Endothelial cell of umbilical vein (primary cell): ENCODE data around the gene TNRC6A. TPM values are rescaled to one million over a fixed set of nuclear protein-coding genes. Genes with fewer than 3 reads are reported as not detected.

Source experiments
- BruUV-seq: library from RNA; stranded (reverse); fragments of 400-500 nt; replicated peaks from 2 replicates; lab custom pipeline; 2021; lab: Mats Ljungman, UMichigan
- CTCF ChIA-PET: fragments of 300-600, 350-600 bp; sonication (Branson Sonifier 250); formaldehyde crosslinking; loops from one replicate; lab custom pipeline; 2021; ENCODE audit warnings: antibody characterized with exemption, inconsistent platforms; lab: Charles Lee
- POLR2A ChIA-PET: fragments of 300-600, 350-600 bp; sonication (Branson Sonifier 250); formaldehyde crosslinking; loops from one replicate; lab custom pipeline; 2021; ENCODE audit warnings: antibody characterized with exemption, inconsistent platforms; lab: Charles Lee
- DNase-seq: peaks from one replicate; pipeline ENCODE4 v3.0.0-alpha.2; 2011; ENCODE audit warnings: low read depth, low spot score
- FAIRE-seq: peaks from 2 replicates; lab custom pipeline; 2011; peaks lifted over from hg19 to GRCh38; lab: Jason Lieb, UNC
- H2AFZ ChIP-seq: 2 replicates; pipeline ENCODE4 v1.6.0; 2012; ENCODE audit warnings: low read depth, low read length, control low read depth, inconsistent platforms
- H3K27ac ChIP-seq: 2 replicates; pipeline ENCODE4 v1.5.1; 2011; ENCODE audit warnings: low read depth, mild to moderate bottlenecking, control low read depth, low read length, moderate library complexity; ENCODE audit not compliant: insufficient read depth
- H3K27me3 ChIP-seq, 2 experiments: 2 replicates each; pipeline versions ENCODE4 v1.6.0 to v1.6.1; 2011; ENCODE audit warnings: low read length in 2 of 2, mixed read lengths in 1 of 2; ENCODE audit not compliant: control insufficient read depth in 2 of 2, insufficient read depth in 2 of 2
- H3K36me3 ChIP-seq, 2 experiments: 2 replicates in 1 of 2; 3 replicates in 1 of 2; pipeline ENCODE4 v1.5.1; 2011; ENCODE audit warnings: low read length in 2 of 2, mild to moderate bottlenecking in 1 of 2, moderate library complexity in 1 of 2; ENCODE audit not compliant: control insufficient read depth in 2 of 2, insufficient read depth in 2 of 2; ENCODE audit errors: extremely low read depth in 1 of 2
- H3K4me1 ChIP-seq: 3 replicates; pipeline ENCODE4 v1.5.1; 2011; ENCODE audit warnings: mild to moderate bottlenecking, low read length; ENCODE audit not compliant: control insufficient read depth, insufficient read depth; ENCODE audit errors: extremely low read depth
- H3K4me2 ChIP-seq: 2 replicates; pipeline ENCODE4 v1.6.1; 2011; ENCODE audit warnings: low read length, control low read depth, mixed read lengths; ENCODE audit not compliant: insufficient read depth
- H3K4me3 ChIP-seq, 3 experiments: fragments of 200-600 bp in 1 of 3; sonication (generic), shearing (Covaris generic) in 1 of 3; replicated peaks in 1 of 3; 2 replicates each; pipeline ENCODE4 v1.5.1; 2011 to 2016; ENCODE audit warnings: control low read depth in 3 of 3, low read length in 3 of 3, mild to moderate bottlenecking in 2 of 3, inconsistent platforms in 1 of 3, low read depth in 1 of 3, moderate library complexity in 1 of 3; ENCODE audit not compliant: insufficient read depth in 1 of 3
- H3K79me2 ChIP-seq: 2 replicates; pipeline ENCODE4 v1.6.0; 2012; ENCODE audit warnings: low read length, inconsistent platforms; ENCODE audit not compliant: control insufficient read depth, insufficient read depth
- H3K9ac ChIP-seq: replicated peaks from 2 replicates; pipeline ENCODE3; 2011; ENCODE audit warnings: low read length, control low read depth; ENCODE audit not compliant: insufficient read depth; ENCODE audit errors: extremely low read depth
- H3K9me1 ChIP-seq: replicated peaks from 3 replicates; pipeline ENCODE4 v1.6.0; 2011; ENCODE audit warnings: mild to moderate bottlenecking, low read length; ENCODE audit not compliant: control insufficient read depth, insufficient read depth; ENCODE audit errors: extremely low read depth
- H3K9me3 ChIP-seq: replicated peaks from 2 replicates; pipeline ENCODE4 v1.5.1; 2012; ENCODE audit warnings: low read length, inconsistent platforms; ENCODE audit not compliant: control insufficient read depth, insufficient read depth
- H4K20me1 ChIP-seq: replicated peaks from 2 replicates; pipeline ENCODE3; 2011; ENCODE audit warnings: mild to moderate bottlenecking, low read length; ENCODE audit not compliant: control insufficient read depth, insufficient read depth; ENCODE audit errors: extremely low read depth
- EZH2 ChIP-seq: IDR thresholded peaks from 2 replicates; pipeline ENCODE4 v1.6.1; 2012; ENCODE audit warnings: borderline replicate concordance, low read depth, mild to moderate bottlenecking, moderate library complexity, low read length, inconsistent platforms; ENCODE audit not compliant: severe bottlenecking
- FOS ChIP-seq: IDR thresholded peaks from 2 replicates; pipeline ENCODE4 v1.6.1; 2011; ENCODE audit warnings: mild to moderate bottlenecking, low read length, moderate library complexity, borderline replicate concordance; ENCODE audit not compliant: insufficient read depth
- GATA2 ChIP-seq: IDR thresholded peaks from 2 replicates; pipeline ENCODE4 v1.7.0; 2011; ENCODE audit warnings: low read depth, mild to moderate bottlenecking, moderate library complexity, mixed read lengths, low read length; ENCODE audit not compliant: insufficient read length, insufficient read depth
- JUN ChIP-seq: IDR thresholded peaks from 2 replicates; pipeline ENCODE4 v1.6.1; 2011; ENCODE audit warnings: borderline replicate concordance, low read depth; ENCODE audit not compliant: insufficient read length, insufficient read depth
- MYC ChIP-seq: IDR thresholded peaks from one replicate; pipeline ENCODE4 v1.6.1; 2011; ENCODE audit warnings: mild to moderate bottlenecking, low read depth, low read length
- POLR2A ChIP-seq: IDR thresholded peaks from 2 replicates; pipeline ENCODE4 v1.6.1; 2012; ENCODE audit warnings: low read depth, mild to moderate bottlenecking, control low read depth, low read length
- POLR2AphosphoS5 ChIP-seq: IDR thresholded peaks from 2 replicates; pipeline ENCODE4 v1.6.1; 2012; ENCODE audit warnings: low read depth, mild to moderate bottlenecking, control low read depth, low read length, moderate library complexity; ENCODE audit not compliant: insufficient read depth
- dilution Hi-C: fragments of 300-500 bp; cut with MboI; formaldehyde crosslinking; loops from one replicate; pipeline ENCODE4 v1.15.0; 2019; ENCODE audit warnings: low sequenced_read_pairs; ENCODE audit not compliant: extremely low pct_ligation_motif_present
- intact Hi-C: fragments of 100-400 bp; cut with micrococcal nuclease; formaldehyde crosslinking; loops from one replicate; pipeline ENCODE4 v1.10.0; 2022
- polyA plus RNA-seq, 4 experiments: library from polyadenylated mRNA; depleted of rRNA in 3 of 4; stranded (reverse) in 3 of 4; unstranded in 1 of 4; fragments of >200 nt; gene quantifications; 2 replicates each; pipeline versions ENCODE4 v1.2.1 to v1.2.3, GENCODE V29; 2011 to 2012; ENCODE audit warnings: missing spikeins in 1 of 4
- total RNA-seq: library from RNA; stranded (reverse); gene quantifications from 2 replicates; pipeline ENCODE4 v1.2.3, GENCODE V29; 2021
- TF ChIP-seq, protein P1 (sequence below), 2 donors: IDR thresholded peaks; 1 replicate in 1 of 2; 2 replicates in 1 of 2; pipeline ENCODE4 v1.5.1; 2011; ENCODE audit warnings: low read length in 2 of 2, mild to moderate bottlenecking in 2 of 2, moderate library complexity in 2 of 2, control low read depth in 1 of 2, inconsistent platforms in 1 of 2, low read depth in 1 of 2; ENCODE audit not compliant: insufficient read depth in 1 of 2; ENCODE audit errors: extremely low read depth in 1 of 2
- TF ChIP-seq, protein P2 (sequence below): IDR thresholded peaks from 2 replicates; pipeline ENCODE4 v1.6.1; 2011; ENCODE audit not compliant: insufficient read depth, insufficient read length

TNRC6A gene
- total and polyA plus RNA-seq, 2 donors (not counting 3 experiments of a cell fraction or from before 2014, with no cell fraction given), result 39.3 to 74.5 TPM

DNA sequence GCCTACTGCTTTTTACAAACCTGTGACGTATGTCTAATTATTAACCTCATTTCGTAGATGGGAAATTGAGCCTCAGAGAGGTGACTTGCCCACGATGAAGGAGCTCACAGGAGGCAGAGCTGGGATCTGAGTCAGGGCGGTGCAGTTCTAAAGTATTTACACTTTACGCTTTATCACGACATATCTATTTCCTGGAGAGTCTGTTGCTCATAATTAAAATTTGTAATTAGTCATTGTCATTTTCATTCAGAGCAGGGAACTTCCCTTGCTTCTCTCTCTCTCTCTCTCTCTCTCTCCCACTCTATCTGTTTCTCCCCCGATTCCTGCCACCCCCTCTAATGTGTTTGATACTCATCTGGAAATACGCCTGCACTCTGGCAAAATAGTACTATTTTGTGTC is 122.2 kb downstream of the TNRC6A start:
- Histone ChIP-seq H3K9me1 (no peaks in the 10 kb centered on the region), H3K36me3 (no peaks in the 10 kb centered on the region), H3K9me3 (no peaks in the 10 kb centered on the region), H3K4me2 (peak overlapping the region; percentile 5), H2AFZ (no peak overlapping the region), H3K4me1 (peaks cover 36% of the 10 kb centered on the region), H3K9ac (no peak overlapping the region), H3K27me3 (no peaks in the 10 kb centered on the region), H3K79me2 (no peaks in the 10 kb centered on the region), H4K20me1 (no peaks in the 10 kb centered on the region), H3K4me3 (no peak overlapping the region), H3K27ac (no peak overlapping the region)
- DNase-seq (peak; percentile 54), FAIRE-seq (peak; percentile 70)
- dilution Hi-C loops, result no loop called here
- POLR2A ChIA-PET, result no interaction called here
- TF ChIP-seq MYC (no peak), POLR2A (no peak), JUN (no peak), EZH2 (no peak), FOS (peak; percentile 34), POLR2AphosphoS5 (no peak), GATA2 (peak; percentile 74)
- TF ChIP-seq, protein P1, sequence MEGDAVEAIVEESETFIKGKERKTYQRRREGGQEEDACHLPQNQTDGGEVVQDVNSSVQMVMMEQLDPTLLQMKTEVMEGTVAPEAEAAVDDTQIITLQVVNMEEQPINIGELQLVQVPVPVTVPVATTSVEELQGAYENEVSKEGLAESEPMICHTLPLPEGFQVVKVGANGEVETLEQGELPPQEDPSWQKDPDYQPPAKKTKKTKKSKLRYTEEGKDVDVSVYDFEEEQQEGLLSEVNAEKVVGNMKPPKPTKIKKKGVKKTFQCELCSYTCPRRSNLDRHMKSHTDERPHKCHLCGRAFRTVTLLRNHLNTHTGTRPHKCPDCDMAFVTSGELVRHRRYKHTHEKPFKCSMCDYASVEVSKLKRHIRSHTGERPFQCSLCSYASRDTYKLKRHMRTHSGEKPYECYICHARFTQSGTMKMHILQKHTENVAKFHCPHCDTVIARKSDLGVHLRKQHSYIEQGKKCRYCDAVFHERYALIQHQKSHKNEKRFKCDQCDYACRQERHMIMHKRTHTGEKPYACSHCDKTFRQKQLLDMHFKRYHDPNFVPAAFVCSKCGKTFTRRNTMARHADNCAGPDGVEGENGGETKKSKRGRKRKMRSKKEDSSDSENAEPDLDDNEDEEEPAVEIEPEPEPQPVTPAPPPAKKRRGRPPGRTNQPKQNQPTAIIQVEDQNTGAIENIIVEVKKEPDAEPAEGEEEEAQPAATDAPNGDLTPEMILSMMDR (IDR thresholded peaks at IDR 0.05; ENCODE audit: extremely low read depth in 1 of 2, insufficient read depth in 1 of 2, low read depth in 1 of 2, low read length in 2 of 2), result no peak
- TF ChIP-seq, protein P2, sequence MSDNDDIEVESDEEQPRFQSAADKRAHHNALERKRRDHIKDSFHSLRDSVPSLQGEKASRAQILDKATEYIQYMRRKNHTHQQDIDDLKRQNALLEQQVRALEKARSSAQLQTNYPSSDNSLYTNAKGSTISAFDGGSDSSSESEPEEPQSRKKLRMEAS, result no peak
- no TSS peak for BruUV-seq
- CTCF ChIA-PET, result interaction anchor here (0.7 to 2.3 kb wide), 6 partner anchors 12 to 313 kb away, joined by 3 to 10 read pairs (median 4); partner anchors contain the start of gene RBBP6
- intact Hi-C loops, result loop anchor here (10.0 kb wide), 1 partner anchor 193 kb away; no protein-coding TSS in a partner anchor
